ENCODE results near the gene PPP2CA. TPM values are rescaled to one million over a fixed set of nuclear protein-coding genes. Genes with fewer than 3 reads are reported as not detected.

Gene PPP2CA
- total and polyA plus RNA-seq, 2 experiments from 2014 or later, result 195 to 249 TPM

- H3K4me3 ChIP-seq, result no peak overlapping the region
- TF ChIP-seq, protein P1, sequence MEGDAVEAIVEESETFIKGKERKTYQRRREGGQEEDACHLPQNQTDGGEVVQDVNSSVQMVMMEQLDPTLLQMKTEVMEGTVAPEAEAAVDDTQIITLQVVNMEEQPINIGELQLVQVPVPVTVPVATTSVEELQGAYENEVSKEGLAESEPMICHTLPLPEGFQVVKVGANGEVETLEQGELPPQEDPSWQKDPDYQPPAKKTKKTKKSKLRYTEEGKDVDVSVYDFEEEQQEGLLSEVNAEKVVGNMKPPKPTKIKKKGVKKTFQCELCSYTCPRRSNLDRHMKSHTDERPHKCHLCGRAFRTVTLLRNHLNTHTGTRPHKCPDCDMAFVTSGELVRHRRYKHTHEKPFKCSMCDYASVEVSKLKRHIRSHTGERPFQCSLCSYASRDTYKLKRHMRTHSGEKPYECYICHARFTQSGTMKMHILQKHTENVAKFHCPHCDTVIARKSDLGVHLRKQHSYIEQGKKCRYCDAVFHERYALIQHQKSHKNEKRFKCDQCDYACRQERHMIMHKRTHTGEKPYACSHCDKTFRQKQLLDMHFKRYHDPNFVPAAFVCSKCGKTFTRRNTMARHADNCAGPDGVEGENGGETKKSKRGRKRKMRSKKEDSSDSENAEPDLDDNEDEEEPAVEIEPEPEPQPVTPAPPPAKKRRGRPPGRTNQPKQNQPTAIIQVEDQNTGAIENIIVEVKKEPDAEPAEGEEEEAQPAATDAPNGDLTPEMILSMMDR (IDR thresholded peaks at IDR 0.05; ENCODE audit: poor library complexity), result no peak
- TF ChIP-seq EZH2 (IDR thresholded peaks at IDR 0.05; ENCODE audit: borderline replicate concordance) (no peak), EZH2phosphoT487 (IDR thresholded peaks at IDR 0.05; ENCODE audit: low read depth, severe bottlenecking, unreplicated experiment) (no peak)
- H3K4me2 ChIP-seq, result no peak overlapping the region
- H2AFZ ChIP-seq, result no peak overlapping the region
- H3K4me1 ChIP-seq (ENCODE audit: insufficient read depth), result peaks cover 11% of the 10 kb centered on the region
- no peak overlapping the region for H3K27ac ChIP-seq
- H3K27me3 ChIP-seq, result no peaks in the 10 kb centered on the region
- no peaks in the 10 kb centered on the region for H3K9me3 ChIP-seq (ENCODE audit: low read depth)
- DNase-seq (ENCODE audit: low spot score), result no peak
- 81% methylated on average over 2 of the region's 2 CpGs for WGBS (ENCODE audit: low lambda C conversion rate, missing lambda C conversion rate)
- no peaks in the 10 kb centered on the region for H3K79me2 ChIP-seq
- no peaks in the 10 kb centered on the region for H4K20me1 ChIP-seq (ENCODE audit: insufficient read depth, poor library complexity, severe bottlenecking)
- no peaks in the 10 kb centered on the region for H3K36me3 ChIP-seq (replicated peaks; ENCODE audit: insufficient read depth, low read depth)
- no peaks in the 10 kb centered on the region for H3K9me2 ChIP-seq (replicated peaks; ENCODE audit: insufficient read depth)
Measured at GRCh38 chr5:134236318-134236717, 10.4 kb upstream of the PPP2CA start.

DNA sequence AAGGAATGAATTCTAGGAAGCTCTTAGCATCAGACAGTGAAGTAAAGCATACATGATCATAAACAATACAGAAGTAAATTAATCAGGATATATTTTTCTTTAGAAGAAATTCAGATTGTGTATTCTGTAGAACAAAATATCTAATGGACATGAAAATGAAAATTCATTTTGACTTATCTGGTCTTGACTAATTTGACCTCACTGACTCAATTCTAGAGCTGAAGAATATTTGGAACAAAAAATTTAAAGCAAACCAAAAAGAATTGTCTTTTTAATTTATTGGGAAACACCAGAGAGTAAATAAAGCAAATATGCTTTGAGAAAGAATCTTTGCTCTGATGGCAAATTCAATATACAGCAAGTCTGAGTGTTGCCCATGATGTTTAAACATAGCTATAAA, 2.8 kb upstream of the PPP2CA start:
- no peaks in the 10 kb centered on the region for H3K9me3 ChIP-seq (ENCODE audit: low read depth)
- peaks cover 16% of the 10 kb centered on the region for H4K20me1 ChIP-seq (ENCODE audit: insufficient read depth, poor library complexity, severe bottlenecking)
- no peak overlapping the region for H3K4me3 ChIP-seq
- no peaks in the 10 kb centered on the region for H3K9me2 ChIP-seq (replicated peaks; ENCODE audit: insufficient read depth)
- H3K27me3 ChIP-seq, result no peaks in the 10 kb centered on the region
- TF ChIP-seq, protein P1 (IDR thresholded peaks at IDR 0.05; ENCODE audit: poor library complexity), result no peak
- no peak for TF ChIP-seq EZH2phosphoT487 (IDR thresholded peaks at IDR 0.05; ENCODE audit: low read depth, severe bottlenecking, unreplicated experiment)
- no peak for TF ChIP-seq EZH2 (IDR thresholded peaks at IDR 0.05; ENCODE audit: borderline replicate concordance)
- H3K79me2 ChIP-seq, result peaks cover 32% of the 10 kb centered on the region
- H3K36me3 ChIP-seq (replicated peaks; ENCODE audit: insufficient read depth, low read depth), result no peaks in the 10 kb centered on the region
- H3K27ac ChIP-seq, result no peak overlapping the region
- H3K4me2 ChIP-seq, result no peak overlapping the region
- H2AFZ ChIP-seq, result no peak overlapping the region
- H3K4me1 ChIP-seq (ENCODE audit: insufficient read depth), result peaks cover 15% of the 10 kb centered on the region
- DNase-seq (ENCODE audit: low spot score), result no peak

GRCh38 chr5:134227776-134228175, 1.9 kb upstream of the PPP2CA start:
- Histone ChIP-seq H3K9me2 (replicated peaks; ENCODE audit: insufficient read depth) (no peaks in the 10 kb centered on the region), H3K36me3 (replicated peaks; ENCODE audit: insufficient read depth, low read depth) (no peaks in the 10 kb centered on the region), H3K9me3 (ENCODE audit: low read depth) (no peaks in the 10 kb centered on the region), H3K4me1 (ENCODE audit: insufficient read depth) (peaks cover 23% of the 10 kb centered on the region), H4K20me1 (ENCODE audit: insufficient read depth, poor library complexity, severe bottlenecking) (peaks cover 25% of the 10 kb centered on the region), H3K27ac (peak overlapping the region; percentile 100), H2AFZ (no peak overlapping the region), H3K4me3 (no peak overlapping the region), H3K27me3 (no peaks in the 10 kb centered on the region), H3K4me2 (peak overlapping the region; percentile 90), H3K79me2 (peaks cover 41% of the 10 kb centered on the region)
- DNase-seq (ENCODE audit: low spot score), result peak; percentile 30
- WGBS (ENCODE audit: low lambda C conversion rate, missing lambda C conversion rate), result 95% methylated on average over 3 of the region's 3 CpGs
- TF ChIP-seq, protein P1 (IDR thresholded peaks at IDR 0.05; ENCODE audit: poor library complexity), result no peak
- no peak for TF ChIP-seq EZH2 (IDR thresholded peaks at IDR 0.05; ENCODE audit: borderline replicate concordance)
- no peak for TF ChIP-seq EZH2phosphoT487 (IDR thresholded peaks at IDR 0.05; ENCODE audit: low read depth, severe bottlenecking, unreplicated experiment)

- Histone ChIP-seq H3K9me3 (ENCODE audit: low read depth) (no peaks in the 10 kb centered on the region), H3K36me3 (replicated peaks; ENCODE audit: insufficient read depth, low read depth) (no peaks in the 10 kb centered on the region), H3K27me3 (no peaks in the 10 kb centered on the region), H3K4me3 (peak overlapping the region; percentile 20), H3K4me2 (peak overlapping the region; percentile 90), H4K20me1 (ENCODE audit: insufficient read depth, poor library complexity, severe bottlenecking) (peaks cover 30% of the 10 kb centered on the region), H3K79me2 (peaks cover 46% of the 10 kb centered on the region), H3K27ac (peak overlapping the region; percentile 100), H3K4me1 (ENCODE audit: insufficient read depth) (peaks cover 28% of the 10 kb centered on the region), H3K9me2 (replicated peaks; ENCODE audit: insufficient read depth) (no peaks in the 10 kb centered on the region), H2AFZ (peak overlapping the region; percentile 66)
- 33% methylated on average over 5 of the region's 5 CpGs for WGBS (ENCODE audit: low lambda C conversion rate, missing lambda C conversion rate)
- no peak for TF ChIP-seq EZH2 (IDR thresholded peaks at IDR 0.05; ENCODE audit: borderline replicate concordance)
- TF ChIP-seq EZH2phosphoT487 (IDR thresholded peaks at IDR 0.05; ENCODE audit: low read depth, severe bottlenecking, unreplicated experiment), result no peak
- TF ChIP-seq, protein P1 (IDR thresholded peaks at IDR 0.05; ENCODE audit: poor library complexity), result no peak
- DNase-seq (ENCODE audit: low spot score), result peak; percentile 59
Measured at GRCh38 chr5:134227259-134227658, 1.4 kb upstream of the PPP2CA start.

Measured in hepatocyte (in vitro differentiated cells).